Measurements from ENCODE around the gene ARHGDIG. TPM values are rescaled to one million over a fixed set of nuclear protein-coding genes. Genes with fewer than 3 reads are reported as not detected.

ARHGDIG gene
- total RNA-seq, 1 experiment from 2014 or later, result 5.9 TPM

DNA sequence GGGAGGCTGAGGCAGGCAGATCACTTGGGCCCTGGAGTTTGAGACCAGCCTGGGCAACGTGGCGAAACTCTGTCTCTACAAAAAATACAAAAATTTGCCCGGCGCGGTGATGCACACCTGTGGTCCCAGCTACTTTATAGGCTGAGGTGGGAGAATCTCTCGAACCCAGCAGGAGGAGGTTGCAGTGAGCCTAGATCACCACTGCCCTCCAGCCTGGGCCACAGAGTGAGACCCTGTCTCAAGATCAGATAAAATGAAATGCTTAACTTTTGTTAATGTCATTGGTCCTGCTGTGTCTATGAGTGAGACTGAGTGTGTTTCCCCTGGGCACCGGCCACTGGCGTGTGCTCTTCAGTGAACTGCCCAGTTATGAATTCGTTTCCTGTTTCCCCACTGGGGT is 35.3 kb upstream of the ARHGDIG start:
- H3K9me3 Mint-ChIP-seq, result no peaks in the 10 kb centered on the region
- no peaks in the 10 kb centered on the region for H3K27me3 Mint-ChIP-seq (ENCODE audit: low read depth)
- H3K36me3 Mint-ChIP-seq (ENCODE audit: insufficient read depth in 1 of 3, low read depth in 3 of 3), result peaks cover 0 to 7% (median under 1%) of the 10 kb centered on the region in 3 experiments; a peak in 4 of 7 replicates
- no peak overlapping the region for H3K56ac ChIP-seq (ENCODE audit: insufficient read length, low read depth, low read length)
- H3K4me3 Mint-ChIP-seq, result no peak overlapping the region
- no peak overlapping the region for H2BK15ac ChIP-seq (ENCODE audit: low read depth, low read length)
- no peak overlapping the region for H4K8ac ChIP-seq (replicated peaks; ENCODE audit: insufficient read length, low read depth, low read length)
- no peaks in the 10 kb centered on the region for H3K4me1 ChIP-seq (ENCODE audit: insufficient read depth, low read length)
- no peak overlapping the region for H3K14ac ChIP-seq (ENCODE audit: insufficient read depth, low read length)
- H2BK5ac ChIP-seq (ENCODE audit: insufficient read length, low read length), result no peak overlapping the region
- no peak for TF ChIP-seq CTCF (conservative IDR thresholded peaks at IDR 0.05)
- peaks cover 0 to 2% of the 10 kb centered on the region in 2 experiments; a peak in 2 of 4 replicates for H3K4me1 Mint-ChIP-seq
- no peak overlapping the region for H3K4me2 ChIP-seq (ENCODE audit: insufficient read depth, insufficient read length, low read length)
- no peak overlapping the region for H2BK12ac ChIP-seq (ENCODE audit: insufficient read length, low read depth, low read length)
- no peak overlapping the region for H3K27ac ChIP-seq (ENCODE audit: insufficient read length, low read depth, low read length)
- H2AK5ac ChIP-seq (ENCODE audit: insufficient read length, low read length), result no peak overlapping the region
- H3K4ac ChIP-seq (ENCODE audit: low read depth, low read length), result no peak overlapping the region
- no peaks in the 10 kb centered on the region for H3K23me2 ChIP-seq (ENCODE audit: insufficient read length, low read depth, low read length, poor library complexity, severe bottlenecking)
- no peak overlapping the region for H3K9ac ChIP-seq (ENCODE audit: extremely low read depth, insufficient read length, low read length)
- no peaks in the 10 kb centered on the region for H4K20me1 ChIP-seq (ENCODE audit: control insufficient read depth, insufficient read depth, insufficient read length)
- H3K23ac ChIP-seq (ENCODE audit: insufficient read length, low read depth, low read length), result no peak overlapping the region
- H2BK120ac ChIP-seq (ENCODE audit: low read depth, low read length, poor library complexity, severe bottlenecking), result no peak overlapping the region
- no peak overlapping the region for H3T11ph ChIP-seq (ENCODE audit: low read length)
- H3K27ac Mint-ChIP-seq, result peak overlapping the region; percentile 37 to 75 (median 62); a peak in 4 of 7 replicates
- H3K27me3 ChIP-seq (ENCODE audit: insufficient read depth, low read length), result no peaks in the 10 kb centered on the region
- no peak overlapping the region for H2AFZ ChIP-seq (ENCODE audit: low read length)
- no peak overlapping the region for H4K5ac ChIP-seq (ENCODE audit: insufficient read length, low read depth, low read length)
- no peak overlapping the region for H4K91ac ChIP-seq (ENCODE audit: insufficient read length, low read depth, low read length)
- DNase-seq, result no peak
- H3K9me3 ChIP-seq (ENCODE audit: control insufficient read depth, low read depth, low read length), result no peaks in the 10 kb centered on the region
- H2BK20ac ChIP-seq (ENCODE audit: low read depth, low read length, poor library complexity, severe bottlenecking), result no peak overlapping the region
- H3K79me2 ChIP-seq (ENCODE audit: insufficient read depth, low read length), result no peaks in the 10 kb centered on the region; the same call in 1 of the 2 replicates
- peaks cover 12% of the 10 kb centered on the region for H3K79me1 ChIP-seq (ENCODE audit: insufficient read depth, low read depth, low read length, poor library complexity, severe bottlenecking)
- no peak overlapping the region for H3K18ac ChIP-seq (ENCODE audit: insufficient read length, low read depth, low read length)
- no CpG with 5 or more reads among the region's 9 CpGs for WGBS (ENCODE audit: extremely low coverage, insufficient read length, low lambda C conversion rate)

Measured in H9 (cell line).